Measurements from ENCODE around the gene LRRFIP1.
A peak's percentile ranks its signal among the peaks of the same experiment; 100 is the strongest.

Gene LRRFIP1

GRCh38 chr2:237649541-237650454 is 22.4 kb downstream of the LRRFIP1 start:
- Histone ChIP-seq H3K27me3 (ENCODE audit: control insufficient read depth, insufficient read depth, low read length) (no peaks in the 10 kb centered on the region), H3K4me3 (ENCODE audit: low read length) (no peak overlapping the region), H3K4me1 (ENCODE audit: control insufficient read depth, insufficient read depth, low read length) (no peaks in the 10 kb centered on the region), H3K9ac (ENCODE audit: low read depth, low read length) (no peak overlapping the region), H3K36me3 (ENCODE audit: insufficient read depth, low read length) (peaks cover 19% of the 10 kb centered on the region), H3K9me3 (replicated peaks; ENCODE audit: low read length) (no peaks in the 10 kb centered on the region), H3K4me2 (ENCODE audit: low read length) (no peak overlapping the region)

- H3K9me3 ChIP-seq (replicated peaks; ENCODE audit: low read length): no peaks in the 10 kb centered on the region
- peaks cover 13% of the 10 kb centered on the region for H3K36me3 ChIP-seq (ENCODE audit: insufficient read depth, low read length)
- no peak overlapping the region for H3K4me3 ChIP-seq (ENCODE audit: low read length)
- H3K27me3 ChIP-seq (ENCODE audit: control insufficient read depth, insufficient read depth, low read length): no peaks in the 10 kb centered on the region
- no peaks in the 10 kb centered on the region for H3K4me1 ChIP-seq (ENCODE audit: control insufficient read depth, insufficient read depth, low read length)
- no peak overlapping the region for H3K9ac ChIP-seq (ENCODE audit: low read depth, low read length)
- no peak overlapping the region for H3K4me2 ChIP-seq (ENCODE audit: low read length)
Measured at GRCh38 chr2:237650455-237650850, 23.1 kb downstream of the LRRFIP1 start.

- no peak overlapping the region for H3K4me3 ChIP-seq (ENCODE audit: low read length)
- peaks cover 9% of the 10 kb centered on the region for H3K36me3 ChIP-seq (ENCODE audit: insufficient read depth, low read length)
- H3K9ac ChIP-seq (ENCODE audit: low read depth, low read length): no peak overlapping the region
- H3K4me2 ChIP-seq (ENCODE audit: low read length): no peak overlapping the region
- H3K4me1 ChIP-seq (ENCODE audit: control insufficient read depth, insufficient read depth, low read length): no peaks in the 10 kb centered on the region
- no peaks in the 10 kb centered on the region for H3K27me3 ChIP-seq (ENCODE audit: control insufficient read depth, insufficient read depth, low read length)
- H3K9me3 ChIP-seq (replicated peaks; ENCODE audit: low read length): no peaks in the 10 kb centered on the region
Measured at GRCh38 chr2:237651761-237652160, 24.4 kb downstream of the LRRFIP1 start.

- H3K4me2 ChIP-seq (ENCODE audit: low read length): no peak overlapping the region
- no peaks in the 10 kb centered on the region for H3K4me1 ChIP-seq (ENCODE audit: control insufficient read depth, insufficient read depth, low read length)
- no peaks in the 10 kb centered on the region for H3K9me3 ChIP-seq (replicated peaks; ENCODE audit: low read length)
- H3K9ac ChIP-seq (ENCODE audit: low read depth, low read length): no peak overlapping the region
- peaks cover 9% of the 10 kb centered on the region for H3K36me3 ChIP-seq (ENCODE audit: insufficient read depth, low read length)
- no peak overlapping the region for H3K4me3 ChIP-seq (ENCODE audit: low read length)
- H3K27me3 ChIP-seq (ENCODE audit: control insufficient read depth, insufficient read depth, low read length): no peaks in the 10 kb centered on the region
Measured at GRCh38 chr2:237652181-237652580, 24.8 kb downstream of the LRRFIP1 start.

- H3K4me1 ChIP-seq (ENCODE audit: control insufficient read depth, insufficient read depth, low read length): no peaks in the 10 kb centered on the region
- H3K27me3 ChIP-seq (ENCODE audit: control insufficient read depth, insufficient read depth, low read length): no peaks in the 10 kb centered on the region
- H3K4me3 ChIP-seq (ENCODE audit: low read length): no peak overlapping the region
- peaks cover 9% of the 10 kb centered on the region for H3K36me3 ChIP-seq (ENCODE audit: insufficient read depth, low read length)
- no peaks in the 10 kb centered on the region for H3K9me3 ChIP-seq (replicated peaks; ENCODE audit: low read length)
- no peak overlapping the region for H3K4me2 ChIP-seq (ENCODE audit: low read length)
- H3K9ac ChIP-seq (ENCODE audit: low read depth, low read length): no peak overlapping the region
Measured at GRCh38 chr2:237652854-237653253, 25.5 kb downstream of the LRRFIP1 start.

GRCh38 chr2:237653776-237654558 is 26.6 kb downstream of the LRRFIP1 start:
- Histone ChIP-seq H3K9ac (ENCODE audit: low read depth, low read length) (no peak overlapping the region), H3K4me3 (ENCODE audit: low read length) (no peak overlapping the region), H3K9me3 (replicated peaks; ENCODE audit: low read length) (no peaks in the 10 kb centered on the region), H3K4me2 (ENCODE audit: low read length) (no peak overlapping the region), H3K36me3 (ENCODE audit: insufficient read depth, low read length) (peaks cover 9% of the 10 kb centered on the region), H3K4me1 (ENCODE audit: control insufficient read depth, insufficient read depth, low read length) (no peaks in the 10 kb centered on the region), H3K27me3 (ENCODE audit: control insufficient read depth, insufficient read depth, low read length) (no peaks in the 10 kb centered on the region)

GRCh38 chr2:237657063-237657462 is 29.7 kb downstream of the LRRFIP1 start:
- no peak overlapping the region for H3K4me3 ChIP-seq (ENCODE audit: low read length)
- no peak overlapping the region for H3K9ac ChIP-seq (ENCODE audit: low read depth, low read length)
- no peak overlapping the region for H3K4me2 ChIP-seq (ENCODE audit: low read length)

GRCh38 chr2:237660381-237660900 is 33.1 kb downstream of the LRRFIP1 start:
- Histone ChIP-seq H3K36me3 (ENCODE audit: insufficient read depth, low read length) (no peaks in the 10 kb centered on the region), H3K9ac (ENCODE audit: low read depth, low read length) (no peak overlapping the region), H3K9me3 (replicated peaks; ENCODE audit: low read length) (no peaks in the 10 kb centered on the region), H3K27me3 (ENCODE audit: control insufficient read depth, insufficient read depth, low read length) (no peaks in the 10 kb centered on the region), H3K4me3 (ENCODE audit: low read length) (no peak overlapping the region), H3K4me1 (ENCODE audit: control insufficient read depth, insufficient read depth, low read length) (peaks cover 17% of the 10 kb centered on the region), H3K4me2 (ENCODE audit: low read length) (no peak overlapping the region)

More at GRCh38 chr2:237657063-237657462, 29.7 kb downstream of the LRRFIP1 start:
- Histone ChIP-seq H3K4me1 (ENCODE audit: control insufficient read depth, insufficient read depth, low read length) (peaks cover 5% of the 10 kb centered on the region), H3K36me3 (ENCODE audit: insufficient read depth, low read length) (peaks cover 5% of the 10 kb centered on the region), H3K9me3 (replicated peaks; ENCODE audit: low read length) (no peaks in the 10 kb centered on the region), H3K27me3 (ENCODE audit: control insufficient read depth, insufficient read depth, low read length) (no peaks in the 10 kb centered on the region)

- Histone ChIP-seq H3K9me3 (replicated peaks; ENCODE audit: low read length) (no peaks in the 10 kb centered on the region), H3K4me1 (ENCODE audit: control insufficient read depth, insufficient read depth, low read length) (peaks cover 17% of the 10 kb centered on the region), H3K36me3 (ENCODE audit: insufficient read depth, low read length) (no peaks in the 10 kb centered on the region), H3K9ac (ENCODE audit: low read depth, low read length) (no peak overlapping the region), H3K4me2 (ENCODE audit: low read length) (no peak overlapping the region), H3K4me3 (ENCODE audit: low read length) (no peak overlapping the region), H3K27me3 (ENCODE audit: control insufficient read depth, insufficient read depth, low read length) (no peaks in the 10 kb centered on the region)
Measured at GRCh38 chr2:237661270-237661669, 33.9 kb downstream of the LRRFIP1 start.

GRCh38 chr2:237661799-237662328 is 34.5 kb downstream of the LRRFIP1 start:
- Histone ChIP-seq H3K9ac (ENCODE audit: low read depth, low read length) (no peak overlapping the region), H3K27me3 (ENCODE audit: control insufficient read depth, insufficient read depth, low read length) (no peaks in the 10 kb centered on the region), H3K4me2 (ENCODE audit: low read length) (no peak overlapping the region), H3K4me1 (ENCODE audit: control insufficient read depth, insufficient read depth, low read length) (peaks cover 17% of the 10 kb centered on the region), H3K4me3 (ENCODE audit: low read length) (no peak overlapping the region), H3K36me3 (ENCODE audit: insufficient read depth, low read length) (no peaks in the 10 kb centered on the region), H3K9me3 (replicated peaks; ENCODE audit: low read length) (no peaks in the 10 kb centered on the region)

GRCh38 chr2:237662671-237663093 is 35.3 kb downstream of the LRRFIP1 start:
- no peaks in the 10 kb centered on the region for H3K27me3 ChIP-seq (ENCODE audit: control insufficient read depth, insufficient read depth, low read length)
- H3K4me3 ChIP-seq (ENCODE audit: low read length): no peak overlapping the region
- H3K9ac ChIP-seq (ENCODE audit: low read depth, low read length): no peak overlapping the region
- peak overlapping the region; percentile 31 for H3K4me2 ChIP-seq (ENCODE audit: low read length)
- no peaks in the 10 kb centered on the region for H3K9me3 ChIP-seq (replicated peaks; ENCODE audit: low read length)
- H3K4me1 ChIP-seq (ENCODE audit: control insufficient read depth, insufficient read depth, low read length): peaks cover 17% of the 10 kb centered on the region
- H3K36me3 ChIP-seq (ENCODE audit: insufficient read depth, low read length): no peaks in the 10 kb centered on the region

Measured in skeletal muscle satellite cell (primary cell).